Measurements from ENCODE around the gene GNA12.

Gene GNA12

GRCh38 chr7:2723138-2723850, 120.8 kb downstream of the GNA12 start:
- Histone ChIP-seq H3K27me3 (ENCODE audit: insufficient read depth, poor library complexity, severe bottlenecking) (no peaks in the 10 kb centered on the region), H3K4me1 (ENCODE audit: insufficient read depth, poor library complexity, severe bottlenecking) (no peaks in the 10 kb centered on the region), H3K36me3 (ENCODE audit: low read depth) (peaks cover 21% of the 10 kb centered on the region), H3K27ac (ENCODE audit: poor library complexity, severe bottlenecking) (no peak overlapping the region), H3K4me3 (ENCODE audit: severe bottlenecking) (no peak overlapping the region), H3K9me3 (ENCODE audit: severe bottlenecking) (no peaks in the 10 kb centered on the region)
- DNase-seq (ENCODE audit: low spot score) (peak; percentile 49), ATAC-seq (ENCODE audit: low read depth) (no peak)
- TF ChIP-seq CTCF (IDR thresholded peaks at IDR 0.05; ENCODE audit: poor library complexity, severe bottlenecking), result no peak

GRCh38 chr7:2722591-2722990, 121.5 kb downstream of the GNA12 start:
- H3K36me3 ChIP-seq (ENCODE audit: low read depth), result peaks cover 21% of the 10 kb centered on the region
- no peaks in the 10 kb centered on the region for H3K9me3 ChIP-seq (ENCODE audit: severe bottlenecking)
- H3K4me1 ChIP-seq (ENCODE audit: insufficient read depth, poor library complexity, severe bottlenecking), result no peaks in the 10 kb centered on the region
- TF ChIP-seq CTCF (IDR thresholded peaks at IDR 0.05; ENCODE audit: poor library complexity, severe bottlenecking), result no peak
- DNase-seq (ENCODE audit: low spot score) (peak; percentile 19), ATAC-seq (ENCODE audit: low read depth) (no peak)
- no peak overlapping the region for H3K27ac ChIP-seq (ENCODE audit: poor library complexity, severe bottlenecking)
- H3K4me3 ChIP-seq (ENCODE audit: severe bottlenecking), result no peak overlapping the region
- H3K27me3 ChIP-seq (ENCODE audit: insufficient read depth, poor library complexity, severe bottlenecking), result no peaks in the 10 kb centered on the region

GRCh38 chr7:2721842-2722241, 122.3 kb downstream of the GNA12 start:
- DNase-seq (ENCODE audit: low spot score) (peak; percentile 41), ATAC-seq (ENCODE audit: low read depth) (no peak)
- no peak for TF ChIP-seq CTCF (IDR thresholded peaks at IDR 0.05; ENCODE audit: poor library complexity, severe bottlenecking)
- Histone ChIP-seq H3K4me3 (ENCODE audit: severe bottlenecking) (no peak overlapping the region), H3K27ac (ENCODE audit: poor library complexity, severe bottlenecking) (no peak overlapping the region), H3K36me3 (ENCODE audit: low read depth) (peaks cover 14% of the 10 kb centered on the region), H3K4me1 (ENCODE audit: insufficient read depth, poor library complexity, severe bottlenecking) (no peaks in the 10 kb centered on the region), H3K9me3 (ENCODE audit: severe bottlenecking) (no peaks in the 10 kb centered on the region), H3K27me3 (ENCODE audit: insufficient read depth, poor library complexity, severe bottlenecking) (no peaks in the 10 kb centered on the region)

GRCh38 chr7:2720024-2720423, 124.1 kb downstream of the GNA12 start:
- Histone ChIP-seq H3K9me3 (ENCODE audit: severe bottlenecking) (no peaks in the 10 kb centered on the region), H3K27ac (ENCODE audit: poor library complexity, severe bottlenecking) (no peak overlapping the region), H3K4me3 (ENCODE audit: severe bottlenecking) (no peak overlapping the region), H3K27me3 (ENCODE audit: insufficient read depth, poor library complexity, severe bottlenecking) (no peaks in the 10 kb centered on the region), H3K36me3 (ENCODE audit: low read depth) (peaks cover 10% of the 10 kb centered on the region), H3K4me1 (ENCODE audit: insufficient read depth, poor library complexity, severe bottlenecking) (no peaks in the 10 kb centered on the region)
- no peak for TF ChIP-seq CTCF (IDR thresholded peaks at IDR 0.05; ENCODE audit: poor library complexity, severe bottlenecking)
- no peak for ATAC-seq (ENCODE audit: low read depth)
- DNase-seq (ENCODE audit: low spot score), result no peak

- Histone ChIP-seq H3K27me3 (ENCODE audit: insufficient read depth, poor library complexity, severe bottlenecking) (no peaks in the 10 kb centered on the region), H3K27ac (ENCODE audit: poor library complexity, severe bottlenecking) (no peak overlapping the region), H3K9me3 (ENCODE audit: severe bottlenecking) (no peaks in the 10 kb centered on the region), H3K4me1 (ENCODE audit: insufficient read depth, poor library complexity, severe bottlenecking) (no peaks in the 10 kb centered on the region), H3K4me3 (ENCODE audit: severe bottlenecking) (no peak overlapping the region), H3K36me3 (ENCODE audit: low read depth) (peaks cover 10% of the 10 kb centered on the region)
- TF ChIP-seq CTCF (IDR thresholded peaks at IDR 0.05; ENCODE audit: poor library complexity, severe bottlenecking), result peak; percentile 35
- ATAC-seq (ENCODE audit: low read depth) (0 out of 3 replicates have a peak, but pooled peaks have one; percentile 27), DNase-seq (ENCODE audit: low spot score) (no peak)
Observed at GRCh38 chr7:2719007-2719406, 125.1 kb downstream of the GNA12 start.

All from RWPE2 (cell line).